HG02678 (cell line): ENCODE data around the gene CUX1.
"Not testable (repeated sequence)": the region's sequence is repeated elsewhere in the genome, so short reads cannot be mapped to it uniquely, and the experiment has no call there.

Experiments
- ATAC-seq: cut with Tn5 transposase; IDR thresholded peaks from one replicate; pipeline ENCODE4 v1.9.1; 2021; ENCODE audit warnings: mild to moderate bottlenecking, moderate library complexity; ENCODE audit not compliant: unreplicated experiment

Gene CUX1

GRCh38 chr7:101998906-101999240 is 181.4 kb downstream of the CUX1 start:
- ATAC-seq = no peak

- no peak for ATAC-seq
Measured at GRCh38 chr7:101999393-101999792, 182.0 kb downstream of the CUX1 start.

DNA sequence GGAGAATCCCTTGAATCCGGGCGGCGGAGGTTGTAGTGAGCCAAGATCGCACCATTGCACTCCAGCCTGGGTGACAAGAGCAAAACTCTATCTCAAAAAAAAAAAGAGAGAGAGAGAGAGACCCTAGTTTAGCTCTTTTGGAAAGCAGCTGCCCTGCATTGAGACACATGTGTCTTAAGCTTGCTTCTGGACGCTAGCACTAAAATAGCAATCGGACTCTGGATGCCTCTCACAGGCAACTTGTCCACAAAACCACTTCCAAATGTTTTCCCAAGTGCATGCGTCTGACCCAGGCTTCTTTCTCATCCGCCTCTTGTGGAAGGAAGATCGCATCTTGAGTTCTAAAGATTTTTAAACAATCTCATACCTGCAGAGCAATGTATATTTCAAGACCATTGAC is 182.7 kb downstream of the CUX1 start:
- no peak for ATAC-seq

DNA sequence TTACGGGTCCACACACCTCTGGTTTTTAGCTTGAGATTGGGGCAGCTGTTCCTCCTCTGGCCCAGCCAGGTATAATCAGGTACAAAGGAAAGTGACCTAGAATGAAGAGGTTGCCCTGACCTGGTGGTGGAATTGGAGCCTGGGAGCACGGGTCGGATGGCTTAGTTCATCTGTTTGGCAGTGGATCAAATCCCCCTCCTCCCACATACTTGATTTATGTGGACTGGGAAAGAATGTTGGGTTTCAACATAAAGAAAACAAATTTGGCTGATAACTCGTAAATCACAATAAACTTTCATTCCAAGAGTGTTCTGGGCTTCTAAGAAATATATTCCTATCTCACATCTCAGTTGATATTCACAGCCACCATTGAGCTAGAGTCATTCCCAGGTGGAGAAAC is 186.8 kb downstream of the CUX1 start:
- no peak for ATAC-seq

DNA sequence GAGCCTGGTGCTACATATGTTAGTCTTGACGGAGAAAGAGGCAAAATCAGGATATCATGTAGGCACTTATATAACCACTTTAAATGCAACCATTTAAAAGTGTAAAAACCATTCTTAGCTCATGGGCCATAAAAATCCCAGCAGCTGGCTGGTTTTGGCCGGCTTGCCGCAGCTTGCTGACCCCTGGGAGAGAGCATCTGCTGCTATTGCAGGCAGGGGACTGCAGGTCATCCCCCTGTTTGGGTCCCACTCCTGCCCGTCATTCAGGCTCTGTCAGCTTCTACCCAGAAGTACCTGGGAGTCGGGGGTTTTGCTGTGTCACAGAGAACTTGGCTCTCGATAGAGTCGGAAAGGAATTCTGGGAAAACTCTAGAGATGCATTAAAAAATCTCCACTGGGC is 187.4 kb downstream of the CUX1 start:
- ATAC-seq = no peak

DNA sequence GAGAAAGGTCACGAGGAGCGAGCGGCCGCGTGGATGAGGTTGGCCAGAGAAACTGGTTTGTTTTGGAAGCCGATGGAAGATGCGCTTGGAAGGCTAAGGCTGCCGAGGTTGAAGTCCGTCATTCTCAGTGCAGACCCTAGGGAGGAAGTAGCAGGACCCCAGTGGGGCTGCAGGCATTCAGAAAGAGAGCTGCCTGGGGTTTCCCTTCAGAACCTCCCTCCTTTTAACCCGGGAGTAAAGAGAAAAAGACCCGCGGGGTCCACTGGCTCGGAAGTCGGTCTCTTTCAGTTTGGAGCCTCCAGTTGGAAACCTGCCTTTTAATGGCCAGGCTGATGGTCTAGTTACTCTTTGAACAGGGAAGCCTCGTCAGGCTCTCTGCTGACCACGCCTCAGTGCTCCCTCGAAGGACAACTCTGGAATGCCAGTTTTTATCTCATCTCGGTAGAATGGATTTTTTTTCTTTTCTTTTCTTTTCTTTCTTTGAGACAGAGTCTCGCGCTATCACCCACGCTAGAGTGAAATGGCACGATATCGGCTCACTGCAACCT is 188.6 kb downstream of the CUX1 start:
- no peak for ATAC-seq

GRCh38 chr7:102006695-102007094 is 189.3 kb downstream of the CUX1 start:
- no peak for ATAC-seq

DNA sequence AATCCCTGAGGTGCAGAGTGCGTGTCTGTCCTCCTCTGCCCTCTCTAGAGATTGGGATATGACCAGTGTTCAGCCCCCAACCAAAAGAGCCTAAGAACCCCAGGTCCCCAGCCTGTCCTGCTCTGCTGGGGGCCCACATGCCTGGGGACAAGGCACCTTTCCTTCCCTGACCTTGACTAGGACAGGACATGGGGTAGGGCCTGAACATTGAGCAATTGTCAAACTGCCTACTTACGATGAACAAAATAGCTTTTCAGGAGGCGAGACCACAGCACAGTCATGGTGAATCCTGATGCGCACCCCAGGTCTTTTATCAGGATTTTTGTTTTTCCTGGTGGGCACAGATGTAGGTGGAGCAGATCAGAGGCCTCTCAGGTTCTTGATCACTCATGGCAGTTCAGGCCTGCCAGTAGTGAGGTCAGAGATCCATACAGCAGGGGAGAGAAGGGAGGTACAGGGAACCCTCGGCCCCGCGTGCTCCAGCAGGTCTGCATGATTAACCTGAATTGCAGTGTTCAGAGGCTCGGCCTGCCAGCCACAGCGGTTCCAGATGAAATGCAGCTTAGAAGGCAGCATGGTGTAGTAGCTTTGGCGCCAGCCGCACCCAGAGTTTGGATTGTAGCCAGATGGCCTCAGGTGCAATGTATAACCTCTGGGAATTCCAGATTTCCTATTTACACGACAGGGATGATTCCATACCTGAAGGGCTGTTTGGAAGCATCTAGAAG is 191.3 kb downstream of the CUX1 start:
- ATAC-seq = no peak

GRCh38 chr7:102009628-102010027 is 192.2 kb downstream of the CUX1 start:
- no peak for ATAC-seq

DNA sequence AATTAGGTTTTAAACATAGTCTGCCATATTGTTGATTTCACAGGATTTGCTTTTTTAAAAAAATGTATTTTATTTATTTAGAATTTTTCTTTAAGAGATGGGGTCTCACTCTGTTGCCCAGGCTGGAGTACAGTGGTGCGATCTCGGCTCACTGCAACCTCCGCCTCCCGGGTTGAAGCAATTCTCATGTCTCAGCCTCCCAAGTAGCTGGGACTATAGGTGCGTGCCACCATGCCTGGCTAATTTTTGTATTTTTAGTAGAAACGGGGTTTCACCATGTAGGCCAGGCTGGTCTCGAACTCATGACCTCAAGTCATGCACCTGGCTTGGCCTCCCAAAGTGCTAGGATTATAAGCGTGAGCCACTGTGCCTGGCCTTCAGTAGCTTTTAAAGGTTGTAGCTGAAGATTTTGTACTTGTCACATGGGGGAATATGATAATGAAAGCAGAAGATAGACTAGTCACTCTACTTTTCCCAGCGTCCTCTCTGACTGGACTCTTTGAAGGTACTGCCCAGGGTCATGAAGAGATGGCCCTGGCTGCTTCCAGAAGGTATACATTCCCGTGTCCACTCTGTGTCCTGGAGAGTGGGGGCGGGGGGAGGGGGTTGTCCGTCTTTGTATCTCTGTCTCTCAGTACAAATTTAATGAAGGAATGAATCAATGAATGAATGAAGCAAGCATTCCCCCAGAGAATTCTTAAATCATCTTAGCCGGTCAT is 194.8 kb downstream of the CUX1 start:
- not testable (repeated sequence) for ATAC-seq

DNA sequence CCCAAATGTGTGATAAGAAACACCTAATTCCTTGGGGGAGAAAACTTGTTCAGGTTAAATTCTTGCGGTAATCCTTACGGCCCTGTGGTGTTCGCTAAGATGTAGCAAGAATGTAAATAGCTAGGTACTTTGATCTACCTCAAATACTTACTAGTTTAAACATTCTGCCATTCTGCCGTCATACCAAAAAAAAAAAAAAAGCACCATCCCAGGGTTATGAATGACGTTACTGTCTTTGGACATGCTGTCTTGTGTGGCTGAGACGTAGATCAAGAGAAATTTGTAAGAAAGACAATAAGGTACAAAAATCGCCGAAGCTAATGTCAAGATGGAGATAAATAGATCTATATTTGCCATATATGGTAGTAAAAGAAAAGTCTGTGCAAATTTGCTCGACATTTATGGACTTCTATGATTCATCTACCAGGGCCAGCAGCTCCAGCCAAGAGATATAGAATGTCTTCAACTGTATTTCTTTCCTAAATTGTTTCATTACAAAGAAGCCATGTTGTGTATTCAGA is 195.6 kb downstream of the CUX1 start:
- no peak for ATAC-seq

DNA sequence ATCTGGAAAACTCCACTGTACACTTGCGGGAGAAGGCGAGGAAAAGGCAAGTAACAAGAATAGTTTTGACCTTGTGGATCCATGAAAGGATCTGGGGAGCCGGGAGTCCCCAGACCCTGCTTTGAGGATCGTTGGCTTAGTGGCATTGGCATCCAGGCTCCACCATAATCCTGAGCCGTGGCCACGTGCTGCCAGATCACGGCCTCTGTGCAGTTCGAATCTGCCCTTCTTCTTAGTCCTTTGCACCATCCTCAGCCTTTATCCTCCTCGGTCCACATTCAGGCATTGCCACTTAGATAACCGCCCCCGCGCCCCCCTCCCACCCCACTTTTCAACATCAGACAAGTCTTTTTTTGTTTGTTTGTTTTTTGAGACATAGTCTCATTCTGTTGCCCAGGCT is 201.4 kb downstream of the CUX1 start:
- no peak for ATAC-seq

DNA sequence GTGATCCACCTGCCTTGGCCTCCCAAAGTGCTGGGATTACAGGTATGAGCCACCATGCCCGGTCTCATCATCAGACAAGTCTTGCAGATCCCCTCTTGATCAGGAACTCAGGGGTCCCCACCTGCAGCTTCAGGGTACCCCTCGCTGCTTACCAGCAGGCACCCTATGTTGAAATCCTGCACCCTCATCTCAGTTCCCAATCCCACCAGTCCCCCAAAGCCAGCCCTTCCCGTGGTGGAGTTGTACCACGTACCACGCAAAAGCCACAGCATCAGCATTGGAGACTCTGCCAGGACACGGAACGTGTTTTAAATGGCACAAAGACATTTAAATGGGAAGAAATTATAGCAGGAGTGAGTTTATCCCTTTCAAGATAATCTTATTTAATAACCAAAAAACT is 202.0 kb downstream of the CUX1 start:
- no peak for ATAC-seq

DNA sequence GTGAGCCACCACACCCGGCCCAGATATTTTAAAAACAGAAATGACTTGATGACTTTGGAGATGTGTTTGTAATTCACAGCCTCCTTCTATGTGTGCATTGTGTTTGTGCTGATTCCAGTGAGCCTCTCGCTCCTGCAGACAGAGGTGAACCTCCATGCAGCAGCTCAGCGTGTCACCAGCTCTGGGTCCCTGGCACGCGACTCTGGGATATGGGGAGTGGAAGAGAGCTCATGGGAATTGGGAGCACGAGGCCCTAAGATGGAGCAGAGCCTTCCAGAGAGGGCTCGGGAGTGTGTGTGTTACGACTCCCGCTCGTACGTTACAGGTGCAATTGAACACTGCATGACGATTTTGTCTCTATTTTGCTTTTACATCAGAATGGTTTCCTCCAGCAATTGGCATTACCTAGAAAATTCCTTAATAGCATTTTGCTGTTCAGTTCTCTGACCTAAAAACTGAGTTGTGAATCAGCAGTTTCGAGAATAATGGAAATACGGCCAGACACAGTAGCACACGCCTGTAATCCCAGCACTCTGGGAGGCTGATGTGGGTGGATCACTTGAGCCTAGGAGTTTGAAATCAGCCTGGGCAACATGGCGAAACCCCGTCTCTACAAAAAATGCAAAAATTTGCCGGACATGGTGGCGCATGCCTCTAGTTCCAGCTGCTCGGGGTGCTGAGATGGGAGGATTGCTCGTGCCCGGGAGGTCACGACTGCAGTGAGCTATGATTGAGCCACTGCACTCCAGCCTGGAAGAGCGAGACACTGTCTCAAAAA is 204.6 kb downstream of the CUX1 start:
- no peak for ATAC-seq

GRCh38 chr7:102024005-102024768 is 206.8 kb downstream of the CUX1 start:
- no peak for ATAC-seq

- ATAC-seq = no peak
Measured at GRCh38 chr7:102024769-102025391, 207.5 kb downstream of the CUX1 start.

GRCh38 chr7:102025777-102026176 is 208.4 kb downstream of the CUX1 start:
- not testable (repeated sequence) for ATAC-seq

DNA sequence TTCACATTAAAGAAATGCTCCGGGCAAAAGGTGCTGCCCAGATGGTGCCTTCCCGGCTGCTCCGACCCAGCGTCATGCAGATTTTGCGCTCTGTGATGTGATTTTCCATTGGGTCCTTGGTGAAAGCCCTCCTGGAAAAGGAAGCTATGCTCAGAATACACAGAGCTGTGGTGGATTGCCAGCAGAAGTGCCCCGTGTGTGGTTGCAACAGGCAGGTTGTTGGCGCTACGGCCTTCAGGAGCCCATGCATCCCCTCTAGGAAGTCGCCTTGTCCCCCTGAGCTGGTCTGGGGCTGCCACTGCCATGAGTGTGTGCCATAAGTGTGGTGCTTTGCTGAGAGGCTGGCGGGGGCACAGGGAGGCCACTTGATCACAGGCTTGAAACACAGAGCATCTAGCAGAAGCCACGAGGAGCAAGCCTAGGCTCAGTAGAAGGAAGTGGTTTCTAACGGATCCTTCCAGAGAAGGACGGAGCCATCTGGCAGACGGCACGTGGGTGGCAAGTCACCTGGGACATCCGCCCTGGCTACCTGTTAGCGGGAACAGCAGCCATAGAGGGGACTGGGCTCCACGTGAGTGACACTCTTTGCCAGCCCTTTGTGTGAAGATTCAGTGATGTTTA is 210.9 kb downstream of the CUX1 start:
- ATAC-seq = no peak

DNA sequence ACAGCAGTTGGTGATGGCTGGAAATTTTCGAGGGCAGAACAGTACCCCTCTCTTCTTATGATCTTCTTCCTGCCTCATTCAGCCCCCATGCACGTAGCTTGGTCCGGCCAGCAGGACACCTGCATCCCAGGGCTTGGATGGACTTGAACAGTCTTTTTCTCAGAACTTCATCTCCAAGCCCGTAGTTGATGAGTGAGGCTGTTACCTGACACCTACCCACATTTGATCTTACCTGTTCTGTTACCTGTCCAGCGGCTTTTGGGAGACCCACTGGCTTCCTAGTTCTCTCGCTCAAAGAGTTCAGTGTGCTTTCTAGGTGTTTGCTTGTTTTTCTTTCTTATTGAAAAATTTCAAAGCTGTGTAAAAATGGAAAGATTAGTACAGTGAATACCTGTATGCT is 212.2 kb downstream of the CUX1 start:
- no peak for ATAC-seq

DNA sequence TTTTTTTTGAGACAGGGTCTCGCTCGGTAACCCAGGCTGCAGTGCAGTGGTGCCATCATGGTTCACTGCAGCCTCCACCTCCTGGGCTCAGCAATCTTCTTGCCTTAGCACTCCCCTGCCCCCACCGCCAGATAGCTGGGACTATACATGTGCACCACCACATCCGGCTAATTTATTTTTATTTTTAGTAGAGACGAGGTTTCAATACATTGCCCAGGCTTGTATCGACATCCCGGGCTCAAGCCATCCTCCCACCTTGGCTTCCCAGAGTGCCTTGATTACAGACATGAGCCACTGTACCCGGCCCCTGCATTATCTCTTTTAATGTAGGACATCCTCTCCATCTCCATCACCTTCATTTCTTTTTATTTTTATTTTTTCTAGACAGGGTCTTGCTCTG is 213.3 kb downstream of the CUX1 start:
- no peak for ATAC-seq
